ENCODE data around the gene TEAD1. TPM values are rescaled to one million over a fixed set of nuclear protein-coding genes. Genes with fewer than 3 reads are reported as not detected.

The TEAD1 gene
- total RNA-seq, 4 donors from 2014 or later: 127 to 165 (median 140) TPM

DNA sequence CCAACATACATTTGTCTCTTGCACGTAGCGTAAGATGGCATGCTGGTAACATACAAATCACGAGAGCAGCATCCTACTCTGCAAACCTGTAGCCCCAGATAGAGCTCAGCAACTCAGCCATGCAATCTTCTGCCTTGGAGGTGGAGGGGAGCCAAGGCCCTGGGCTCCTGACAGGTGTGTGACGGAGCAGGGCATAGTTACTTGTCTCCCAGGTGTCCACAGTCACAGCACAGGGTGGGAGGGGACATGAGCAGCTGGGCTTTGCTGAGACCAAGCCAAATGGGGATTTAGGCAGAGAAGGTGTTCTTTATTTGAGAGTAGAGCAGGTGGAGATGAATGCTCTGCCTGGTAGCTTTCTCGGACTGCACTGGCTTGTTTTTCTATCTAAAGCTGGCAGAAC is 111.7 kb downstream of the TEAD1 start:
- Histone ChIP-seq H3K9me3 (no peaks in the 10 kb centered on the region), H3K4me1 (peaks cover 0 to 39% (median 4%) of the 10 kb centered on the region in 4 donors), H3K27ac (no peak overlapping the region), H3K4me3 (no peak overlapping the region), H3K27me3 (no peaks in the 10 kb centered on the region), H3K36me3 (no peaks in the 10 kb centered on the region)
- DNase-seq (ENCODE audit: low spot score in 2 of 2): no peak
- TF ChIP-seq POLR2A (IDR thresholded peaks at IDR 0.05): no peak
- TF ChIP-seq EP300 (IDR thresholded peaks at IDR 0.05): no peak
- no peak for TF ChIP-seq CTCF (IDR thresholded peaks at IDR 0.05)
- 91 to 94% methylated on average over 4 to 5 of the region's 5 CpGs for WGBS, 2 donors

DNA sequence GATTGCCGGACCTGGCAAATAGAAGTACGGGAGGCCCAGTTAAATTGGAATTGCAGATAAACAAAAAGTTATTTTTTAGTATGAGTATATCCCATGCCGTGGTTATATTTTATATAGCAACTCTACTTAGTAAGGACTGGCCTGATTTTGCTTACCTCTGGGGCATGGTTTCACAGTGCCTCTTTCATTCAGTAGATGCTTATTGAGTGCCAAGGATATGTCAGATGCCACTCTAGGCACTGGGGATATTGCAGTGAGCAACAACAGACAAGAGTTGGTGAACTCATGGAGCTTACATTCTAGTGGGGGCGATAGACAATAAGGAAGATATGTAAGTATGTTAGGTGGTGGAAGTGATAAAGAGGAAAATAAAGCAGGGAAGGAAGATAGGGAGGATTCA is 112.2 kb downstream of the TEAD1 start:
- 70 to 71% methylated on average over 4 of the region's 4 CpGs for WGBS, 2 donors
- Histone ChIP-seq H3K27ac (no peak overlapping the region), H3K27me3 (no peaks in the 10 kb centered on the region), H3K9me3 (no peaks in the 10 kb centered on the region), H3K4me1 (peaks cover 0 to 39% (median 4%) of the 10 kb centered on the region in 4 donors), H3K36me3 (no peaks in the 10 kb centered on the region), H3K4me3 (no peak overlapping the region)
- no peak for DNase-seq (ENCODE audit: low spot score in 2 of 2)
- TF ChIP-seq CTCF (IDR thresholded peaks at IDR 0.05) (no peak), EP300 (IDR thresholded peaks at IDR 0.05) (no peak)

GRCh38 chr11:12786891-12787290 is 112.7 kb downstream of the TEAD1 start:
- no peak overlapping the region for H3K4me3 ChIP-seq
- 84 to 86% methylated on average over 5 of the region's 5 CpGs for WGBS, 2 donors
- H3K27ac ChIP-seq: no peak overlapping the region
- H3K27me3 ChIP-seq: no peaks in the 10 kb centered on the region
- DNase-seq (ENCODE audit: low spot score in 2 of 2): no peak
- H3K36me3 ChIP-seq: no peaks in the 10 kb centered on the region
- peaks cover 0 to 43% (median 4%) of the 10 kb centered on the region in 4 donors for H3K4me1 ChIP-seq
- TF ChIP-seq EP300 (IDR thresholded peaks at IDR 0.05) (no peak), CTCF (IDR thresholded peaks at IDR 0.05) (no peak), POLR2A (IDR thresholded peaks at IDR 0.05) (no peak)
- H3K9me3 ChIP-seq: no peaks in the 10 kb centered on the region

- no peaks in the 10 kb centered on the region for H3K27me3 ChIP-seq
- DNase-seq (ENCODE audit: low spot score in 2 of 2): no peak
- H3K4me1 ChIP-seq: peaks cover 0 to 52% (median 4%) of the 10 kb centered on the region in 4 donors
- H3K4me3 ChIP-seq: no peak overlapping the region
- no peak for TF ChIP-seq CTCF (IDR thresholded peaks at IDR 0.05)
- TF ChIP-seq EP300 (IDR thresholded peaks at IDR 0.05): no peak
- TF ChIP-seq POLR2A (IDR thresholded peaks at IDR 0.05): no peak
- 49 to 53% methylated on average over 9 of the region's 9 CpGs for WGBS, 2 donors
- no peaks in the 10 kb centered on the region for H3K36me3 ChIP-seq
- H3K9me3 ChIP-seq: no peaks in the 10 kb centered on the region
- H3K27ac ChIP-seq: peak overlapping the region in 2 of 4 donors; percentile 29 to 58
These were observed 113.6 kb downstream of the TEAD1 start for GRCh38 chr11:12787847-12788246.

DNA sequence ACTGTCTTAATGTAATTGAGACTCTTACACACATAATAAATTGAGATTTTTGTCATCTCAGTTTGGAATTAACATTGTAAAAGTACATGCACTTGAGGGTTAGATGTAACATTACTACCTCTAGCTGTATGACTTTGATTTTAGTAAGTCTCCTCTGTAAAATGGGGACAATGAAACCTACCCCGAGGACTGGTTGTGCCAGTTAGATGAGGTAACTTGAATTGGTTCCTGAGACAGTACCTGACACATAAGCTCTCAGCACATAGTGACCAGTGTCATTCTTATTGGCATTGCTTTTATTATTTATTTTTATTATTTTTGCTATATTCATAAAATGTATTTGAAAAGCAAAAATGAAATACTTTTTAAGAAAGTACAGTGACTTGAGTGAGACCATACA is 114.8 kb downstream of the TEAD1 start:
- H3K4me3 ChIP-seq: no peak overlapping the region
- 81 to 88% methylated on average over 1 of the region's 1 CpG for WGBS, 2 donors
- H3K27ac ChIP-seq: no peak overlapping the region
- TF ChIP-seq POLR2A (IDR thresholded peaks at IDR 0.05) (no peak), CTCF (IDR thresholded peaks at IDR 0.05) (no peak), EP300 (IDR thresholded peaks at IDR 0.05) (no peak)
- H3K9me3 ChIP-seq: no peaks in the 10 kb centered on the region
- H3K27me3 ChIP-seq: no peaks in the 10 kb centered on the region
- peaks cover 0 to 60% (median 4%) of the 10 kb centered on the region in 4 donors for H3K4me1 ChIP-seq
- no peaks in the 10 kb centered on the region for H3K36me3 ChIP-seq
- no peak for DNase-seq (ENCODE audit: low spot score in 2 of 2)

All from tibial nerve (tissue), 4 donors.